Measurements from ENCODE around the gene BMX. TPM values are rescaled to one million over a fixed set of nuclear protein-coding genes. Genes with fewer than 3 reads are reported as not detected.

Gene BMX
- total RNA-seq, 1 experiment from 2014 or later = not detected

GRCh38 chrX:15605226-15605625 is 104.6 kb downstream of the BMX start:
- H3K9me3 Mint-ChIP-seq = no peaks in the 10 kb centered on the region
- Histone ChIP-seq H3T11ph (ENCODE audit: low read length) (no peak overlapping the region), H3K79me1 (ENCODE audit: insufficient read depth, low read depth, low read length, poor library complexity, severe bottlenecking) (no peaks in the 10 kb centered on the region), H4K5ac (ENCODE audit: insufficient read length, low read depth, low read length) (no peak overlapping the region), H4K8ac (replicated peaks; ENCODE audit: insufficient read length, low read depth, low read length) (no peak overlapping the region), H3K23ac (ENCODE audit: insufficient read length, low read depth, low read length) (no peak overlapping the region), H3K9me3 (ENCODE audit: control insufficient read depth, low read depth, low read length) (no peaks in the 10 kb centered on the region), H3K56ac (ENCODE audit: insufficient read length, low read depth, low read length) (no peak overlapping the region), H3K9ac (ENCODE audit: extremely low read depth, insufficient read length, low read length) (no peak overlapping the region), H4K91ac (ENCODE audit: insufficient read length, low read depth, low read length) (no peak overlapping the region), H3K79me2 (ENCODE audit: insufficient read depth, low read length) (no peaks in the 10 kb centered on the region), H2BK12ac (ENCODE audit: insufficient read length, low read depth, low read length) (no peak overlapping the region), H3K4me2 (ENCODE audit: insufficient read depth, insufficient read length, low read length) (no peak overlapping the region), H3K18ac (ENCODE audit: insufficient read length, low read depth, low read length) (no peak overlapping the region), H2AFZ (ENCODE audit: low read length) (no peak overlapping the region), H3K27ac (ENCODE audit: insufficient read length, low read depth, low read length) (no peak overlapping the region), H2BK120ac (ENCODE audit: low read depth, low read length, poor library complexity, severe bottlenecking) (no peak overlapping the region), H3K27me3 (ENCODE audit: insufficient read depth, low read length) (no peaks in the 10 kb centered on the region), H4K20me1 (ENCODE audit: control insufficient read depth, insufficient read depth, insufficient read length) (no peaks in the 10 kb centered on the region), H2BK20ac (ENCODE audit: low read depth, low read length, poor library complexity, severe bottlenecking) (no peak overlapping the region), H3K14ac (ENCODE audit: insufficient read depth, low read length) (no peak overlapping the region), H2BK15ac (ENCODE audit: low read depth, low read length) (no peak overlapping the region), H2AK5ac (ENCODE audit: insufficient read length, low read length) (no peak overlapping the region), H3K4ac (ENCODE audit: low read depth, low read length) (no peak overlapping the region), H3K4me1 (ENCODE audit: insufficient read depth, low read length) (no peaks in the 10 kb centered on the region; the same call in 1 of the 2 replicates), H3K23me2 (ENCODE audit: insufficient read length, low read depth, low read length, poor library complexity, severe bottlenecking) (no peaks in the 10 kb centered on the region), H2BK5ac (ENCODE audit: insufficient read length, low read length) (no peak overlapping the region)
- H3K27me3 Mint-ChIP-seq (ENCODE audit: low read depth) = no peaks in the 10 kb centered on the region
- no peak overlapping the region for H3K4me3 Mint-ChIP-seq
- H3K27ac Mint-ChIP-seq = no peak overlapping the region
- peaks cover 3 to 4% of the 10 kb centered on the region in 2 experiments; a peak in 2 of 4 replicates for H3K4me1 Mint-ChIP-seq
- no CpG with 5 or more reads among the region's 1 CpG for WGBS (ENCODE audit: extremely low coverage, insufficient read length, low lambda C conversion rate)
- H3K36me3 Mint-ChIP-seq (ENCODE audit: insufficient read depth in 1 of 3, low read depth in 3 of 3) = peaks cover 0 to 1% (median 0%) of the 10 kb centered on the region in 3 experiments; a peak in 1 of 7 replicates
- TF ChIP-seq, protein P1, sequence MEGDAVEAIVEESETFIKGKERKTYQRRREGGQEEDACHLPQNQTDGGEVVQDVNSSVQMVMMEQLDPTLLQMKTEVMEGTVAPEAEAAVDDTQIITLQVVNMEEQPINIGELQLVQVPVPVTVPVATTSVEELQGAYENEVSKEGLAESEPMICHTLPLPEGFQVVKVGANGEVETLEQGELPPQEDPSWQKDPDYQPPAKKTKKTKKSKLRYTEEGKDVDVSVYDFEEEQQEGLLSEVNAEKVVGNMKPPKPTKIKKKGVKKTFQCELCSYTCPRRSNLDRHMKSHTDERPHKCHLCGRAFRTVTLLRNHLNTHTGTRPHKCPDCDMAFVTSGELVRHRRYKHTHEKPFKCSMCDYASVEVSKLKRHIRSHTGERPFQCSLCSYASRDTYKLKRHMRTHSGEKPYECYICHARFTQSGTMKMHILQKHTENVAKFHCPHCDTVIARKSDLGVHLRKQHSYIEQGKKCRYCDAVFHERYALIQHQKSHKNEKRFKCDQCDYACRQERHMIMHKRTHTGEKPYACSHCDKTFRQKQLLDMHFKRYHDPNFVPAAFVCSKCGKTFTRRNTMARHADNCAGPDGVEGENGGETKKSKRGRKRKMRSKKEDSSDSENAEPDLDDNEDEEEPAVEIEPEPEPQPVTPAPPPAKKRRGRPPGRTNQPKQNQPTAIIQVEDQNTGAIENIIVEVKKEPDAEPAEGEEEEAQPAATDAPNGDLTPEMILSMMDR (conservative IDR thresholded peaks at IDR 0.05) = no peak
- DNase-seq = no peak

Other genes with a start within 250 kb of the BMX start
- 0.15 TPM in 1 of 2 replicates, not detected in the other for gene ASB9, start 230.7 kb upstream of the BMX start, total RNA-seq (2021)
- gene ASB11, start 185.2 kb upstream of the BMX start, total RNA-seq (2021) = not detected in 2 replicates
- 13.5 and 13.9 TPM in 2 replicates for gene PIGA, start 165.3 kb upstream of the BMX start, total RNA-seq (2021)
- 0.11 TPM in 1 of 2 replicates, not detected in the other for gene VEGFD, start 116.4 kb upstream of the BMX start, total RNA-seq (2021)
- 25.1 and 29.7 TPM in 2 replicates for gene PIR, start 7.5 kb upstream of the BMX start, total RNA-seq (2021)
- not detected in 2 replicates for gene ACE2, start 100.2 kb downstream of the BMX start, total RNA-seq (2021)
- 1.7 and 1.8 TPM in 2 replicates for gene CLTRN, start 164.0 kb downstream of the BMX start, total RNA-seq (2021)
- 6.4 and 8.3 TPM in 2 replicates for gene CA5B, start 237.5 kb downstream of the BMX start, total RNA-seq (2021)

All from H9 (cell line).